SK-N-SH (cell line): Measurements from ENCODE around the gene C10orf62. TPM values are rescaled to one million over a fixed set of nuclear protein-coding genes. Genes with fewer than 3 reads are reported as not detected.
A peak's percentile ranks its signal among the peaks of the same experiment; 100 is the strongest.

Source experiments
- CTCF ChIA-PET: fragments of 300-600, 350-600 bp; formaldehyde crosslinking; extraction: SDS; loops from one replicate; lab custom pipeline; 2021; lab: Yijun Ruan, JAX
- POLR2A ChIA-PET: fragments of 350-600 bp; sonication (Branson Sonifier 250); formaldehyde crosslinking; extraction: SDS; loops from one replicate; lab custom pipeline; 2020; ENCODE audit warnings: antibody characterized with exemption, inconsistent platforms; lab: Yijun Ruan, JAX
- DNase-seq: peaks from one replicate; pipeline ENCODE4 v3.0.0; 2012
- H2AFZ ChIP-seq: fragments of 200-600 bp; sonication (generic); 2 replicates; pipeline ENCODE4 v1.8.1; 2016; ENCODE audit warnings: antibody characterized with exemption, mild to moderate bottlenecking, low read depth
- H3F3A ChIP-seq: fragments of 200-600 bp; sonication (generic); replicated peaks from 2 replicates; pipeline ENCODE3; 2016; ENCODE audit warnings: antibody characterized with exemption, mild to moderate bottlenecking; ENCODE audit not compliant: insufficient read depth
- H3K27ac ChIP-seq, 2 experiments: fragments of 200-500 bp in 1 of 2; fragments of 200-600 bp in 1 of 2; sonication (Bioruptor generic) in 1 of 2; sonication (generic), shearing (Covaris generic) in 1 of 2; 2 replicates each; pipeline versions ENCODE4 v1.5.1 to v1.6.1; 2014 to 2016; ENCODE audit warnings: low read depth in 2 of 2, inconsistent platforms in 1 of 2, low read length in 1 of 2, mild to moderate bottlenecking in 1 of 2, mixed read lengths in 1 of 2
- H3K27me3 ChIP-seq: fragments of 200-600 bp; sonication (generic), shearing (Covaris generic); 2 replicates; pipeline ENCODE4 v1.6.1; 2016; ENCODE audit warnings: mixed run types; ENCODE audit not compliant: insufficient read depth
- H3K36me3 ChIP-seq, 2 experiments: fragments of 200-500 bp in 1 of 2; fragments of 200-600 bp in 1 of 2; sonication (Bioruptor generic) in 1 of 2; sonication (generic) in 1 of 2; replicated peaks in 1 of 2; 2 replicates each; pipeline versions ENCODE3 to v1.5.1; 2014 to 2016; ENCODE audit warnings: low read length in 1 of 2, mild to moderate bottlenecking in 1 of 2; ENCODE audit not compliant: insufficient read depth in 2 of 2, control insufficient read depth in 1 of 2
- H3K4me1 ChIP-seq, 2 experiments: fragments of 200-500 bp in 1 of 2; fragments of 200-600 bp in 1 of 2; sonication (Bioruptor generic) in 1 of 2; sonication (generic), shearing (Covaris generic) in 1 of 2; 2 replicates each; pipeline versions ENCODE4 v1.5.1 to v1.6.1; 2014 to 2016; ENCODE audit warnings: low read depth in 1 of 2, low read length in 1 of 2, mixed run types in 1 of 2; ENCODE audit not compliant: insufficient read depth in 2 of 2, control insufficient read depth in 1 of 2
- H3K4me2 ChIP-seq: fragments of 200-600 bp; sonication (generic), shearing (Covaris generic); 2 replicates; pipeline ENCODE4 v1.6.1; 2017; ENCODE audit warnings: mixed run types
- H3K4me3 ChIP-seq, 2 experiments: fragments of 200-500 bp in 1 of 2; fragments of 200-600 bp in 1 of 2; sonication (Bioruptor generic) in 1 of 2; sonication (generic), shearing (Covaris generic) in 1 of 2; 2 replicates each; pipeline versions ENCODE4 v1.5.1 to v1.8.1; 2014 to 2016; ENCODE audit warnings: low read depth in 2 of 2, inconsistent platforms in 1 of 2, low read length in 1 of 2, mild to moderate bottlenecking in 1 of 2, mixed read lengths in 1 of 2, moderate library complexity in 1 of 2
- H3K79me2 ChIP-seq: fragments of 200-600 bp; sonication (generic); 2 replicates; pipeline ENCODE4 v1.8.1; 2017; ENCODE audit warnings: mild to moderate bottlenecking; ENCODE audit not compliant: insufficient read depth
- H3K9ac ChIP-seq: fragments of 200-600 bp; sonication (generic); 2 replicates; pipeline ENCODE4 v1.6.1; 2017; ENCODE audit warnings: mixed run types
- H3K9me2 ChIP-seq: fragments of 200-600 bp; sonication (generic); 2 replicates; pipeline ENCODE4 v1.6.1; 2017; ENCODE audit warnings: mixed run types
- H3K9me3 ChIP-seq: fragments of 200-600 bp; sonication (generic); 2 replicates; pipeline ENCODE4 v1.6.1; 2017; ENCODE audit warnings: mixed run types, mild to moderate bottlenecking, moderate library complexity
- H4K20me1 ChIP-seq: fragments of 200-600 bp; sonication (generic); 2 replicates; pipeline ENCODE4 v1.6.1; 2017; ENCODE audit warnings: mild to moderate bottlenecking, mixed run types; ENCODE audit not compliant: insufficient read depth
- CTCF ChIP-seq: fragments of 200-600 bp; sonication (generic); IDR thresholded peaks from 2 replicates; pipeline ENCODE4 v1.6.1; 2017; ENCODE audit warnings: antibody characterized with exemption, mild to moderate bottlenecking, moderate library complexity
- ELF1 ChIP-seq: IDR thresholded peaks from 2 replicates; pipeline ENCODE4 v1.4.0; 2012
- FOSL2 ChIP-seq: IDR thresholded peaks from 2 replicates; pipeline ENCODE4 v1.4.0; 2012; ENCODE audit warnings: low read depth, mild to moderate bottlenecking, moderate library complexity, borderline replicate concordance
- FOXJ3 ChIP-seq: sonication (generic); formaldehyde crosslinking; IDR thresholded peaks from 2 replicates; pipeline ENCODE4 v1.5.1; 2020; ENCODE audit warnings: mild to moderate bottlenecking, missing genetic modification reagents
- GABPA ChIP-seq: IDR thresholded peaks from 2 replicates; pipeline ENCODE4 v1.4.0; 2012; ENCODE audit warnings: low read depth, mild to moderate bottlenecking
- GATA2 ChIP-seq: sonication (generic); formaldehyde crosslinking; IDR thresholded peaks from 2 replicates; pipeline ENCODE4 v1.5.0; 2020; ENCODE audit warnings: mild to moderate bottlenecking, missing genetic modification reagents
- JUND ChIP-seq: IDR thresholded peaks from 2 replicates; pipeline ENCODE4 v1.4.0; 2012
- MEF2A ChIP-seq: IDR thresholded peaks from 2 replicates; pipeline ENCODE4 v1.4.0; 2012; ENCODE audit warnings: low read depth, borderline replicate concordance
- NFIC ChIP-seq: IDR thresholded peaks from 2 replicates; pipeline ENCODE4 v1.4.0; 2012; ENCODE audit warnings: borderline replicate concordance
- PBX3 ChIP-seq: IDR thresholded peaks from 2 replicates; pipeline ENCODE4; 2012
- RAD21 ChIP-seq: IDR thresholded peaks from 2 replicates; pipeline ENCODE4 v1.6.1; 2012; ENCODE audit warnings: mild to moderate bottlenecking, low read length
- RXRA ChIP-seq: IDR thresholded peaks from 2 replicates; pipeline ENCODE4 v1.4.0; 2012; ENCODE audit warnings: low read depth, mild to moderate bottlenecking, borderline replicate concordance
- TAF1 ChIP-seq: IDR thresholded peaks from 2 replicates; pipeline ENCODE4 v1.6.1; 2012; ENCODE audit warnings: low read depth, mild to moderate bottlenecking, low read length, moderate library complexity, borderline replicate concordance
- TCF12 ChIP-seq: IDR thresholded peaks from 2 replicates; pipeline ENCODE4 v1.4.0; 2012
- TEAD4 ChIP-seq: IDR thresholded peaks from 2 replicates; pipeline ENCODE4 v1.4.0; 2012; ENCODE audit warnings: mild to moderate bottlenecking, borderline replicate concordance; ENCODE audit not compliant: insufficient read depth
- WGBS: methylation state at CpG from one replicate; pipeline ENCODE4 v1.1.6; 2017; ENCODE audit warnings: low lambda C conversion rate; 5-methylcytosine and 5-hydroxymethylcytosine counted together
- polyA plus RNA-seq, 3 experiments: library from polyadenylated mRNA; depleted of rRNA; stranded (reverse); fragments of >200 nt; gene quantifications; 2 replicates each; pipeline ENCODE4 v1.2.3, GENCODE V29; 2012
- TF ChIP-seq, protein P1 (sequence below): fragments of 150-350 bp; IDR thresholded peaks from 2 replicates; pipeline ENCODE4 v1.6.1; 2016; ENCODE audit warnings: mild to moderate bottlenecking, low read depth, low read length
- TF ChIP-seq, protein P2 (sequence below): IDR thresholded peaks from 2 replicates; pipeline ENCODE4 v1.4.0; 2012; ENCODE audit warnings: low read depth, borderline replicate concordance

Gene C10orf62
- polyA plus RNA-seq, 1 of the 3 experiments (the other 2 are of a cell fraction) = 0.07 TPM

- Histone ChIP-seq H3K27me3 (no peaks in the 10 kb centered on the region), H3F3A (no peaks in the 10 kb centered on the region), H3K9me2 (no peaks in the 10 kb centered on the region), H3K4me2 (no peak overlapping the region; the same call in 1 of the 2 replicates), H3K36me3 (no peaks in the 10 kb centered on the region)
- TF ChIP-seq NFIC (no peak), ELF1 (no peak), PBX3 (no peak), RXRA (no peak), FOSL2 (no peak), MEF2A (no peak), CTCF (no peak), GABPA (no peak), FOXJ3 (CRISPR knock-in tag) (no peak), RAD21 (no peak), TCF12 (no peak), JUND (no peak), TAF1 (no peak), GATA2 (CRISPR knock-in tag) (no peak), TEAD4 (no peak)
- TF ChIP-seq, protein P1, sequence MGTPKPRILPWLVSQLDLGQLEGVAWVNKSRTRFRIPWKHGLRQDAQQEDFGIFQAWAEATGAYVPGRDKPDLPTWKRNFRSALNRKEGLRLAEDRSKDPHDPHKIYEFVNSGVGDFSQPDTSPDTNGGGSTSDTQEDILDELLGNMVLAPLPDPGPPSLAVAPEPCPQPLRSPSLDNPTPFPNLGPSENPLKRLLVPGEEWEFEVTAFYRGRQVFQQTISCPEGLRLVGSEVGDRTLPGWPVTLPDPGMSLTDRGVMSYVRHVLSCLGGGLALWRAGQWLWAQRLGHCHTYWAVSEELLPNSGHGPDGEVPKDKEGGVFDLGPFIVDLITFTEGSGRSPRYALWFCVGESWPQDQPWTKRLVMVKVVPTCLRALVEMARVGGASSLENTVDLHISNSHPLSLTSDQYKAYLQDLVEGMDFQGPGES = no peak
- TF ChIP-seq, protein P2, sequence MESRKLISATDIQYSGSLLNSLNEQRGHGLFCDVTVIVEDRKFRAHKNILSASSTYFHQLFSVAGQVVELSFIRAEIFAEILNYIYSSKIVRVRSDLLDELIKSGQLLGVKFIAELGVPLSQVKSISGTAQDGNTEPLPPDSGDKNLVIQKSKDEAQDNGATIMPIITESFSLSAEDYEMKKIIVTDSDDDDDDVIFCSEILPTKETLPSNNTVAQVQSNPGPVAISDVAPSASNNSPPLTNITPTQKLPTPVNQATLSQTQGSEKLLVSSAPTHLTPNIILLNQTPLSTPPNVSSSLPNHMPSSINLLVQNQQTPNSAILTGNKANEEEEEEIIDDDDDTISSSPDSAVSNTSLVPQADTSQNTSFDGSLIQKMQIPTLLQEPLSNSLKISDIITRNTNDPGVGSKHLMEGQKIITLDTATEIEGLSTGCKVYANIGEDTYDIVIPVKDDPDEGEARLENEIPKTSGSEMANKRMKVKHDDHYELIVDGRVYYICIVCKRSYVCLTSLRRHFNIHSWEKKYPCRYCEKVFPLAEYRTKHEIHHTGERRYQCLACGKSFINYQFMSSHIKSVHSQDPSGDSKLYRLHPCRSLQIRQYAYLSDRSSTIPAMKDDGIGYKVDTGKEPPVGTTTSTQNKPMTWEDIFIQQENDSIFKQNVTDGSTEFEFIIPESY = no peak
- TF ChIP-seq, all 33 proteins: peak for 0
- peak; percentile 5 for DNase-seq
- Histone ChIP-seq H4K20me1 (no peaks in the 10 kb centered on the region), H3K4me3 (no peak overlapping the region), H3K79me2 (no peaks in the 10 kb centered on the region), H2AFZ (no peak overlapping the region), H3K27ac (no peak overlapping the region), H3K9ac (no peak overlapping the region), H3K9me3 (no peaks in the 10 kb centered on the region), H3K4me1 (peaks cover 0 to 21% of the 10 kb centered on the region in 2 experiments; a peak in 1 of 4 replicates)
- CTCF ChIA-PET = interaction anchor here (7.1 kb wide), 1 partner anchor 14 kb away, joined by 60 read pairs; the partner anchor contains the start of gene ANKRD2
- 96% methylated on average over 5 of the region's 5 CpGs for WGBS
- POLR2A ChIA-PET = no interaction called here
These were observed 4.1 kb upstream of the C10orf62 start for GRCh38 chr10:97585439-97585811.
